ENCODE results near the gene KRTAP5-7.
"Not testable (repeated sequence)": the region's sequence is repeated elsewhere in the genome, so short reads cannot be mapped to it uniquely, and the experiment has no call there.

The KRTAP5-7 gene

GRCh38 chr11:71535825-71536224, 8.8 kb downstream of the KRTAP5-7 start:
- DNase-seq: no peak

- DNase-seq: no peak
These were observed 10.5 kb downstream of the KRTAP5-7 start for GRCh38 chr11:71537537-71537936.

- DNase-seq: not testable (repeated sequence)
These were observed 11.1 kb downstream of the KRTAP5-7 start, which contains the start of gene KRTAP5-8 for GRCh38 chr11:71537977-71538665. Gene KRTAP5-8, plus strand, starts transcription at chr11:71538025. Its CDS starts 31 bp downstream, at chr11:71538056.

- no peak for DNase-seq
These were observed 11.6 kb downstream of the KRTAP5-7 start for GRCh38 chr11:71538666-71538990.

GRCh38 chr11:71539017-71539416, 11.9 kb downstream of the KRTAP5-7 start:
- no peak for DNase-seq

- DNase-seq: not testable (repeated sequence)
These were observed 12.9 kb downstream of the KRTAP5-7 start for GRCh38 chr11:71539971-71540370.

- not testable (repeated sequence) for DNase-seq
These were observed 13.6 kb downstream of the KRTAP5-7 start for GRCh38 chr11:71540521-71541304.

GRCh38 chr11:71542382-71542781, 15.3 kb downstream of the KRTAP5-7 start:
- DNase-seq: no peak

GRCh38 chr11:71542879-71543777, 16.1 kb downstream of the KRTAP5-7 start:
- no peak for DNase-seq

- DNase-seq: no peak
These were observed 16.8 kb downstream of the KRTAP5-7 start for GRCh38 chr11:71543866-71544265.

- DNase-seq: no peak
These were observed 17.6 kb downstream of the KRTAP5-7 start for GRCh38 chr11:71544525-71545214.

- DNase-seq: no peak
These were observed 18.4 kb downstream of the KRTAP5-7 start for GRCh38 chr11:71545405-71545966.

GRCh38 chr11:71548120-71548519, 21.1 kb downstream of the KRTAP5-7 start, which contains the start of gene KRTAP5-9:
Gene KRTAP5-9, plus strand, starts transcription at chr11:71548420. Its CDS starts 238 bp downstream, at chr11:71548658.
- DNase-seq: no peak

GRCh38 chr11:71548716-71549151, 21.7 kb downstream of the KRTAP5-7 start:
- no peak for DNase-seq

GRCh38 chr11:71551711-71552110, 24.6 kb downstream of the KRTAP5-7 start:
- no peak for DNase-seq

- DNase-seq: no peak
These were observed 27.9 kb downstream of the KRTAP5-7 start for GRCh38 chr11:71554996-71555395.

- no peak for DNase-seq
These were observed 28.4 kb downstream of the KRTAP5-7 start for GRCh38 chr11:71555508-71555907.

GRCh38 chr11:71556018-71556417, 29.0 kb downstream of the KRTAP5-7 start:
- no peak for DNase-seq

GRCh38 chr11:71557257-71557656, 30.2 kb downstream of the KRTAP5-7 start:
- no peak for DNase-seq

GRCh38 chr11:71558996-71559395, 31.9 kb downstream of the KRTAP5-7 start:
- no peak for DNase-seq

- no peak for DNase-seq
These were observed 35.1 kb downstream of the KRTAP5-7 start for GRCh38 chr11:71562120-71562519.

- DNase-seq: no peak
These were observed 36.3 kb downstream of the KRTAP5-7 start for GRCh38 chr11:71563406-71563805.
